ENCODE results near the gene FGFR2. TPM values are rescaled to one million over a fixed set of nuclear protein-coding genes. Genes with fewer than 3 reads are reported as not detected.

The FGFR2 gene
- total RNA-seq, 1 experiment from 2014 or later = 286 TPM

- H3K36me3 Mint-ChIP-seq (ENCODE audit: insufficient read depth, unreplicated experiment) = peaks cover 4% of the 10 kb centered on the region
- ChIA-PET POLR2A (no interaction called here), CTCF (no interaction called here)
- Histone ChIP-seq H3K4me1 (peaks cover 34% of the 10 kb centered on the region), H3K36me3 (ENCODE audit: control insufficient read depth, insufficient read depth, low read length) (no peaks in the 10 kb centered on the region), H3K27me3 (replicated peaks; ENCODE audit: control insufficient read depth, insufficient read depth, low read length) (no peaks in the 10 kb centered on the region), H3K4me3 (ENCODE audit: low read depth, low read length) (no peak overlapping the region), H3K9me3 (peaks cover 12% of the 10 kb centered on the region)
- BruUV-seq (replicated peaks) = no TSS peak
- H3K4me3 Mint-ChIP-seq (ENCODE audit: unreplicated experiment) = no peak overlapping the region
- H3K27me3 Mint-ChIP-seq (ENCODE audit: insufficient read depth, unreplicated experiment) = no peaks in the 10 kb centered on the region
- peak overlapping the region; percentile 56 for H3K27ac Mint-ChIP-seq (ENCODE audit: unreplicated experiment)
- H3K9me3 Mint-ChIP-seq (ENCODE audit: unreplicated experiment) = peaks cover 5% of the 10 kb centered on the region
- intact Hi-C loops (cut with micrococcal nuclease; ENCODE audit: unreplicated experiment) = loop anchor here (5.0 to 10.0 kb wide), 3 partner anchors 291 to 636 kb away; no protein-coding TSS in a partner anchor
- no peak for DNase-seq
- peaks cover 44% of the 10 kb centered on the region for H3K4me1 Mint-ChIP-seq (ENCODE audit: low read depth, unreplicated experiment)
- TF ChIP-seq CTCF (IDR thresholded peaks at IDR 0.05; ENCODE audit: insufficient read depth in 1 of 2, low read depth in 1 of 2, low read length in 1 of 2, severe bottlenecking in 1 of 2, unreplicated experiment in 1 of 2) = no peak
Measured at GRCh38 chr10:121613456-121613855, 15.2 kb upstream of the FGFR2 start.

- peaks cover 55% of the 10 kb centered on the region for H3K4me1 Mint-ChIP-seq (ENCODE audit: low read depth, unreplicated experiment)
- peak overlapping the region; percentile 96 for H3K27ac Mint-ChIP-seq (ENCODE audit: unreplicated experiment)
- BruUV-seq (replicated peaks) = TSS peak; percentile 99
- H3K36me3 ChIP-seq (ENCODE audit: control insufficient read depth, insufficient read depth, low read length) = no peaks in the 10 kb centered on the region
- H3K4me3 ChIP-seq (ENCODE audit: low read depth, low read length) = no peak overlapping the region
- H3K27me3 ChIP-seq (replicated peaks; ENCODE audit: control insufficient read depth, insufficient read depth, low read length) = no peaks in the 10 kb centered on the region
- H3K4me1 ChIP-seq = peaks cover 47% of the 10 kb centered on the region
- H3K9me3 ChIP-seq = peaks cover 4% of the 10 kb centered on the region; the same call in 1 of the 2 replicates
- ChIA-PET POLR2A (no interaction called here), CTCF (no interaction called here)
- H3K27me3 Mint-ChIP-seq (ENCODE audit: insufficient read depth, unreplicated experiment) = no peaks in the 10 kb centered on the region
- TF ChIP-seq CTCF (IDR thresholded peaks at IDR 0.05; ENCODE audit: insufficient read depth in 1 of 2, low read depth in 1 of 2, low read length in 1 of 2, severe bottlenecking in 1 of 2, unreplicated experiment in 1 of 2) = no peak
- H3K36me3 Mint-ChIP-seq (ENCODE audit: insufficient read depth, unreplicated experiment) = peaks cover 4% of the 10 kb centered on the region
- intact Hi-C loops (cut with micrococcal nuclease; ENCODE audit: unreplicated experiment) = loop anchor here (2.0 to 10.0 kb wide), 6 partner anchors 111 to 634 kb away; no protein-coding TSS in a partner anchor
- no peak for DNase-seq
- H3K4me3 Mint-ChIP-seq (ENCODE audit: unreplicated experiment) = no peak overlapping the region
- no peaks in the 10 kb centered on the region for H3K9me3 Mint-ChIP-seq (ENCODE audit: unreplicated experiment)
Measured at GRCh38 chr10:121611393-121612159, 13.3 kb upstream of the FGFR2 start.

GRCh38 chr10:121610798-121611323 is 12.6 kb upstream of the FGFR2 start:
- peak overlapping the region; percentile 55 for H3K4me3 Mint-ChIP-seq (ENCODE audit: unreplicated experiment)
- H3K27me3 Mint-ChIP-seq (ENCODE audit: insufficient read depth, unreplicated experiment) = no peaks in the 10 kb centered on the region
- TF ChIP-seq CTCF (IDR thresholded peaks at IDR 0.05; ENCODE audit: insufficient read depth in 1 of 2, low read depth in 1 of 2, low read length in 1 of 2, severe bottlenecking in 1 of 2, unreplicated experiment in 1 of 2) = no peak
- no peaks in the 10 kb centered on the region for H3K9me3 ChIP-seq
- peaks cover 53% of the 10 kb centered on the region for H3K4me1 ChIP-seq
- H3K36me3 Mint-ChIP-seq (ENCODE audit: insufficient read depth, unreplicated experiment) = peaks cover 4% of the 10 kb centered on the region
- no peak overlapping the region for H3K4me3 ChIP-seq (ENCODE audit: low read depth, low read length)
- no peaks in the 10 kb centered on the region for H3K27me3 ChIP-seq (replicated peaks; ENCODE audit: control insufficient read depth, insufficient read depth, low read length)
- POLR2A ChIA-PET = interaction anchor here (0.5 kb wide), 1 partner anchor 57 kb away, joined by 3 read pairs; no protein-coding TSS in a partner anchor
- no TSS peak for BruUV-seq (replicated peaks)
- intact Hi-C loops (cut with micrococcal nuclease; ENCODE audit: unreplicated experiment) = loop anchor here (1.0 to 10.0 kb wide), 12 partner anchors 13 to 634 kb away; partner anchors contain the start of gene FGFR2
- H3K9me3 Mint-ChIP-seq (ENCODE audit: unreplicated experiment) = no peaks in the 10 kb centered on the region
- peak overlapping the region; percentile 96 for H3K27ac Mint-ChIP-seq (ENCODE audit: unreplicated experiment)
- DNase-seq = peak; percentile 80 to 81
- CTCF ChIA-PET = no interaction called here
- H3K36me3 ChIP-seq (ENCODE audit: control insufficient read depth, insufficient read depth, low read length) = no peaks in the 10 kb centered on the region
- H3K4me1 Mint-ChIP-seq (ENCODE audit: low read depth, unreplicated experiment) = peaks cover 63% of the 10 kb centered on the region
